GM18511 (cell line): ENCODE data around the gene PROM1.
A peak's percentile ranks its signal among the peaks of the same experiment; 100 is the strongest.

ENCODE experiments used
- ATAC-seq: cut with Tn5 transposase; IDR thresholded peaks from one replicate; pipeline ENCODE4 v1.9.1; 2021; ENCODE audit warnings: mild to moderate bottlenecking, moderate library complexity; ENCODE audit not compliant: unreplicated experiment

The PROM1 gene

DNA sequence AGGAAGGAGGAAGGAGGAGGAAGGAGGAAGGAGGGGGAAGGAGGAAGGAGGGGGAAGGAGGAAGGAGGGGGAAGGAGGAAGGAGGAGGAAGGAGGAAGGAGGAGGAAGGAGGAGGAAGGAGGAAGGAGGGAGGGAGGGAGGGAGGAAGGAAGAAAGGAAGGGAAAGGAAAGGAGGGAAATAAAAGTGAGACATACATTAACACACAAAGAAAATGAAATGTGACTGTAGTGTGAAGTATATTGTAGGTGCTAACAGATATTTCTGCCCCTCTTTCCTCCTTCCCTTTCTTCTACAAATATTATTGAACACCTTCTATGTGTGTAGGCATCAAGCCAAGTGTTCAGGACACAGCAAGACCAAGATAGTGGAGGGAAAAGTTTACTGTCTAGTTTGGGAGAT, 26.4 kb upstream of the PROM1 start:
- ATAC-seq = no peak

DNA sequence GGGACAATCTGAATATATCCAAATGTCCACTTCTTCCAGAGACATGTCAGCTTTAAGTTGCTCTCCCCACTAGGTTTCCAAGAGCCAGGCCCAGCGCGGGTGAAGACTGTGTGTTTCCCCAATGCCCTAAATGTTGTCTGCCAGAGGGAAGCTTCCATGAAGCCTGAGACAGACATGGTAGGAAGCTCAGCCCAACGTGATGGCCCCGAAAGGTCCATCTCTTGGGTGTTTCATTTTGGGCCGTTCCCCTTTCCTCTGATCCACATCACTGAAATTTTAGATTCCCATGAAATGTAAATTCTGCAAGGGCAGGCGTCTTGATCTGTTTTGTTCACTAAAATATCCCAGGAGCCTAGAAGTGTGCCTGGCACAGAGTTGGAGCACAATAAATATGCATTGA, 25.4 kb upstream of the PROM1 start:
- no peak for ATAC-seq

DNA sequence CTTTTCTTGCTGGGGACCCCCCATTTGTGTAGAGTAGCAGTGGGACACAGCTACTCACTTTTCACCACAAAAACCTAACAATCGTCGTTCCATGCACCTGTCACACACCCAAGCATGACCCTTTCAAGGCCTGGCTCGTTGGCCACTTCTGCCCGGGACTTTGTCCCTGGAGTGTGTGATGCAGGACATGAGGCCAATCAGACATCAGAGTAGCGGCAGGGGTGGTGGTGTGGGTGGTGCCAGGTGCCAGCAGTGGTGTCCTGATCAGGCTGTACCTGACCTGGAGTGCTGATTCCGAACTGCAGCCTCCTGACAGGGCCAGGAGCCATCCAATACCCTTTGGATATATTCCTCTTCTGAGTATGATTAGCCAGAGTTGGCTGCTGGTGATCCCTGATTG, 23.1 kb upstream of the PROM1 start:
- no peak for ATAC-seq

DNA sequence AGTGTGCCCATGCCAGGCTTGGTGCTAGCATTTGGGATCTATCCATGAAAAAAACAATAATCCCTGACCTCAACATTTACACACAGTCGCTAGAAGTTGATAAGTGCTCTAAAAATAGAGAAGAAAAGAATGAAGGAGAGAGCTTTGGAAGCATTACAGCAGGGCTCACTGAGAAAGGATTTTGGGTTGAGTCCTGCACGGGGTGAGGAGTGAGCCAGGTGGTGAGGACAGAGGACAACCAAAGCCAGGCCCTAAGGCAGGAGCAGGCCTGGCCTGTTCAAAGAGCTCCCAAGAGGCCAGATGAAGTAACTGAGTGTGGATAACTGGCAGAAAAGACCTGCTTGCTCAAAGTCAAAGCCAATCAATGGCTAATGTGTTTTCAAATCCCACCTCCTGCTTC, 20.7 kb upstream of the PROM1 start:
- no peak for ATAC-seq

GRCh38 chr4:16102356-16102755, 18.5 kb upstream of the PROM1 start:
- no peak for ATAC-seq

DNA sequence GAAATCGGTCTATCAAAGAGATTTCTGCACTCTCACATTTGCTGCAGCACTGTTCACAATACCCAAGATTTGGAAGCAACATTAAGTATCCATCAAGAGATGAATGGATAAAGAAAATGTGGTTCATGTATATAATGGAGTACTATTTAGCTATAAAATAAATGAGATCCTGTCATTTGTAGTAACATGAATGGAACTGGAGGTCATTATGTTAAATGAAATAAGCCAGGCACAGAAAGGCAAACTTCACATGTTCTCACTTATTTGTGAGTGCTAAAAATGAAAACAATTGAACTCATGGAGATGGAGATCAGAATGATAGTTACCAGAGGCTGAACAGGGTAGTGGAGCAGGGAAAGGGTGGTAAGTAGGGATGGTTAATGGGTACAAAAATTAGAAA, 17.0 kb upstream of the PROM1 start:
- no peak for ATAC-seq

DNA sequence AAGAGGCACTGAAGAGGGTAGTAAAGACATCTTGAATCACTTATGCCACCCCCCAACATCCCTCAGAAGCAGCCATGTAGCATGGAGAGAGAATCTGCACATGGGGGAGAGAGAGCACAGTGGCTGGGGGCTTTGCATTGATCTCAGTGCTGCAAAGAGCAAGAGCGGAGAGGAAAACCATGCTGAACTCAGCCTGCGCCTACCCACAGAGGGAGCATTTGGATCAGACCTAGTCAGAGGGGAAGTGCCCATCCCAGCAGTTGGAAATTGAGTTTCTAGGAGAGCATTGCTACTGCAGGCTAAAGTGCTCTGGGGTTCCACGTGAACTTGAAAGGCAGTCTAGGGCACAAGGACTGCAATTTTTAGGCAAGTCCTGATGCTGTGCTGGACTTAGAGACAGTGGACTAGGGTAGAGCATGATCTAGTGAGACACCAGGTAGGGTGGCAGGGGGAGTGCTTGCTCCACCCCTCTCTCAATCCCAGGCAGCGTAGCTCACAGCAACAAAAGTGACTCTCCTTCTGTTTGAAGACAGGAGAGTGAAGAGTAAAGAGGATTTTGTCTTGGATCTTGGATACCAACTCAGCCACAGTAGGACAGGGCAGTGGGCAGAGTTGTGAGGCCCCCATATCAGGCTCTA, 9.0 kb upstream of the PROM1 start:
- no peak for ATAC-seq

DNA sequence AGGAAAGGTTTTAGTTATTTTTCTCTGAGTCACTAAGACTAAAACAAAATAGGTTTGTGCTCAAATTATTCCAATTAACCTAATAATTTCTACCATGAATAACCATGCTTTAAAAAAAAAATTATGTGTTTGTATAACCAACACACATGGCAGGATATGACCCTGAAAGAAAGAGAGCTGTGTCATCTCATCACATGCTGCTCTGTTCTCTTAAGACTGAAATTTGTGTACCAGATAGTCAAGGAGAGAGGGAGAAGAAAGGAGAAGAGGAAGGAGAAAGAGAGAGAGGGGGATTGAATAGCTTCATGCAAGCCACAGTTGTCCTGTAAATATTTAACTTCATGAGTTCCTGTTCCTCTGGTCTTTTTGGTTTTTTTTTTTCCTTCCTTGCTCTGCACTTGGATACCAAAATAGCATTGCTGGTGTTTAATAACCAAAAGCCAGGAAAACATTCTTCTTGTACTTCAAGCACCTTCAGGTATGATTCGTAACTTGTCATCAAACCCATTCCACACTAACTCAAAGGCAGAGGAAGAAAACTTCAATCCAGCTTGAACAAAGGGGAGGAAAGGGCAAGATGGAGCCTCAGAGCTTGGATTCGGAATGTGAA, 6.4 kb upstream of the PROM1 start:
- ATAC-seq = no peak

- ATAC-seq = no peak
Measured at GRCh38 chr4:16089156-16089555, 5.3 kb upstream of the PROM1 start.

GRCh38 chr4:16088601-16089000, 4.8 kb upstream of the PROM1 start:
- ATAC-seq = no peak

- ATAC-seq = peak; percentile 74
Measured at GRCh38 chr4:16085822-16086221, 2.0 kb upstream of the PROM1 start.

- ATAC-seq = no peak
Measured at GRCh38 chr4:16082426-16083240, 1.2 kb downstream of the PROM1 start.

DNA sequence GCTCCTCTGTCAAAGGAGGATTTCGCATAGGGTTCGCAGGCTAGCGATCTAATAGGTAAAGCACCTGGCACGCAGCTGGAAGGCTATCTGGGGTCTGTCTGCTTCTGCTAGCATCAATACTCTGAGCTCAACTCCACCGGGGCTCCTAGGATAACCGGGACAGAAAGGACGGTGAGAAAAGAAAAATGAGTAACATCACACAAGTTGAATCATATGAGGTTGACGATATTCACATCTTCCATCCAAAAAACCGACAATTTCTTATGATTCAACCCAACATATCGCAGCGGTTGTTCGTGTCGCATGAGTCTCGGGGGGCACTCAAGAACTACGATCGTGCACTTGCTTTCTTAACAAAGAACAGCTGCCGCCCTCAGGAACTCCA, 1.8 kb downstream of the PROM1 start:
- ATAC-seq = no peak

- ATAC-seq = peak; percentile 78
Measured at GRCh38 chr4:16079046-16079445, 4.8 kb downstream of the PROM1 start.

- ATAC-seq = no peak
Measured at GRCh38 chr4:16078195-16078760, 5.5 kb downstream of the PROM1 start.

GRCh38 chr4:16077786-16078185, 6.0 kb downstream of the PROM1 start:
- ATAC-seq = no peak

- ATAC-seq = no peak
Measured at GRCh38 chr4:16075975-16076757, 7.7 kb downstream of the PROM1 start.

DNA sequence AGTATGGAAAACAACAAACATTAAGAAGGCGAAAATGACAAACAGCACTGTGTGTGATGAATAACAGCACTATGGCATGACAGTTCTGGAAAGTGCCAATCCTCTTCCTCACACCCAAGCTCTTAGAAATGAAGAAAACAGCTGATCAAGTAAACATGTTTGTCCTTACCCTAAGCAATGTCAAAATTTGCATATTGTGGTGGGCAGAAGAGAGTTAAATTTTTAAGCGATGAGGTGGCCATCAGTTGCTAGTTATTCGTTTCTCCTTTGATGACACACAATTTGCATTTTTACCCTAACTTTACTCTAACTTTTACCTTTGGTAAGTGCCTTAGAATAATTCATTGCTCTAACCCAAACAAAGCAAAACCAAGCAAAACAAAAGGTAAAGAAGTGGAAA, 8.8 kb downstream of the PROM1 start:
- ATAC-seq = no peak

DNA sequence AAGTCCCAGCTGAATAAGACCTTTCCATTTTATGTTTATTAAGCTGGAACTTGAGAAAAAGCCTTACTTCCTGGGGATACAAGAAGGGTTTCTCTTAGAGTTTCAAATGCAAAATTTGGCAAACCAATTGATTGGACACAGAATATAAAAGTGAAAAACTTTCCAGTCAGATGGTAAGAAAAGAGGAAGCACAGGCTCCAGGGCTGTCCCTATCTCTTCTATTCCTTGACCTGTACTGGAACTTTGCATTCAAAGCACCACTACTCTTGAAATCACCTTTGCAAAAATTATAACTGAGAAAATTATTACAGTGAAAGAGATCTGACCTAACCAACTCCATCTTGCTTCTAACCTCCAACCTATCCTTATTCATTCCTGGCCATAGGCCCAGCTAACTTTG, 11.7 kb downstream of the PROM1 start:
- no peak for ATAC-seq

DNA sequence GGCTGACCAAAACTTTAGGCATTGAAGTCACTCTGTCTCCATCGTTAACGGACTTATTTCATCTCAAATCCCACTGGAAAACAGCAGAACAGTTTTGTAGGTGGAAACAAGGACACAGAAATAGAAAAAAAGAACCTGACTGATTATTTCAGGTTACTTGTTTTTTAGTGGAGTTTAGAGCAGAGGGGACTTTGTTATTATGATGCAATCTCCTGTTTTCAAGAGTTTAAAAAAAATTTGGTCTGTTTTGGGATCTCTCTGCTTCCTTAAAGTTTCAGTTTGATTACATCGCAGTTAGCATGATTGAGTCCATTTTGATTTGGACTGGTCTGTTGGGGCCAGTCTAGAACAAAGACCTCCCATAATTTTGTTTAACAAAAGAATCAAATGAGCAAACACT, 13.6 kb downstream of the PROM1 start:
- no peak for ATAC-seq

DNA sequence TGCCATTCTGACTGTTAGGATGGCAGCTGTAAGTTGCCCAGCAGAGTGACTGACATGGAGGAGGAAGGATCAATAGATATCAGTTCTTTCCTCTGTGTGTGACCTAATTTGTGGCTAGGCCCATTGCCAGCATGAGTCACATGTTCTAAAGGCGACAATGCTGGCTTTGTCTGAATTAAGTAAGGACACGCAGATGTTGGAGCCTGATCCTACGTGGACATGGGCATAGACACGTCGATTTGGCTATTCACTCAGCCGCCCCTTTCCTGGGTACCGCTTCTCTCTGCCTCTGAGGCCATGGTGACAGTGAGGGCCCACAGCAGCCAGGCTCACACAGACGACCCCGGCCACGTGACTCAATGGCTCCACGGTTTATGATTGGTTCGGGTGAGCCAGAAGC, 16.3 kb downstream of the PROM1 start:
- ATAC-seq = no peak
